HG03045 (cell line): Measurements from ENCODE around the gene ZNF337.
"Not testable (repeated sequence)": the region's sequence is repeated elsewhere in the genome, so short reads cannot be mapped to it uniquely, and the experiment has no call there.

ENCODE experiments used
- ATAC-seq: cut with Tn5 transposase; IDR thresholded peaks from one replicate; pipeline ENCODE4 v1.9.1; 2021; ENCODE audit warnings: mild to moderate bottlenecking, moderate library complexity; ENCODE audit not compliant: unreplicated experiment

ZNF337 gene

DNA sequence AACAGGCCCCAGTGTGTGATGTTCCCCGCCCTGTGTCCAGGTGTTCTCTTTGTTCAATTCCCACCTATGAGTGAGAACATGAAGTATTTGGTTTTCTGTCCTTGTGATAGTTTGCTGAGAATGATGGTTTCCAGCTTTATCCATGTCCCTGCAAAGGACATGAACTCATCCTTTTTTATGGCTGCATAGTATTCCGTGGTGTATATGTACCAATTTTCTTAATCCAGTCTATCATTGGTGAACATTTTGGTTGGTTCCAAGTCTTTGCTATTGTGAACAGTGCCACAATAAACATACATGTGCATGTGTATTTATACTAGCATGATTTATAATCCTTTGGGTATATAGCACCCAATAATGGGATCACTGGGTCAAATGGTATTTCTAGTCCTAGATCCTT is 66.0 kb downstream of the ZNF337 start:
- ATAC-seq = not testable (repeated sequence)

- no peak for ATAC-seq
These were observed 66.7 kb downstream of the ZNF337 start for GRCh38 chr20:25629816-25630499.

DNA sequence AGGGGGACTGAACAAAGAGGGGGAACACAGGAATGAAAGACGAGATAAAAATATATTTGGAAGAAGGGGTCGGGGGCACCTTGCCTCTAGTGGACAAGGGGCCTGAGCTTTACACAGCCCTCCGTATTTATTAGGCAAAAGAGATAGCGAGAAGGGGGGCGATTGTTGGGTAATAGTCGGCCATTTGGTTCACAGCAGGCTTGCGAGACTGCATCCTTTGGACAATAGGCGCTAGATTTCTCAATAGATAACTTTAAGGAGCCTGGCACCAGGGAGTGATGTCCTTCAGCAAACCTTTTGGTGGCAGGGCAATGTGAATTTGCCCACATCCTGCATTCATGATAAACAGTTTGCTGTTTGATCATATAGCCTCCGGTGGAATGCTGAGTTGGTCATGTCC is 69.9 kb downstream of the ZNF337 start:
- ATAC-seq = no peak

GRCh38 chr20:25624500-25624939 is 72.1 kb downstream of the ZNF337 start:
- ATAC-seq = no peak
